ENCODE results near the gene CEP192.

- TF ChIP-seq CTCF (IDR thresholded peaks at IDR 0.05 in 4 of 5, conservative IDR thresholded peaks at IDR 0.05 in 1 of 5) (peak in 1 of 5 experiments; percentile 10), POLR2A (IDR thresholded peaks at IDR 0.05) (peak; percentile 84 to 94)
Measured at GRCh38 chr18:12990967-12991820, at the start of gene CEP192.

All from gastrocnemius medialis (tissue), 4 donors.